Esophagus squamous epithelium (tissue), 5 donors: ENCODE measurements around the gene SDK2. TPM values are rescaled to one million over a fixed set of nuclear protein-coding genes. Genes with fewer than 3 reads are reported as not detected.

Experiments used
- DNase-seq: peaks from one replicate; lab custom pipeline; 2025; lab: John Stamatoyannopoulos, UW
- H3K27ac ChIP-seq, 4 donors: fragments of 200-600 bp; sonication (generic); one replicate each; pipeline ENCODE4 v1.5.1; 2016 to 2019; ENCODE audit warnings: mild to moderate bottlenecking in 1 of 4
- H3K27me3 ChIP-seq, 4 donors: fragments of 200-600 bp; sonication (generic); 1 replicate in 3 of 4; 2 replicates in 1 of 4; pipeline versions ENCODE4 v1.5.1 to v1.6.0; 2017 to 2021; ENCODE audit warnings: antibody characterized with exemption in 1 of 4
- H3K36me3 ChIP-seq, 3 donors: fragments of 200-600 bp; sonication (generic); one replicate each; pipeline ENCODE4 v1.5.1; 2016 to 2019
- H3K4me1 ChIP-seq, 3 donors: fragments of 200-600 bp; sonication (generic); one replicate each; pipeline ENCODE4 v1.5.1; 2017 to 2019
- H3K4me3 ChIP-seq, 4 donors: fragments of 200-600 bp; sonication (generic); 1 replicate in 3 of 4; 2 replicates in 1 of 4; pipeline ENCODE4 v1.5.1; 2016 to 2019; ENCODE audit warnings: mild to moderate bottlenecking in 2 of 4, moderate library complexity in 1 of 4
- H3K9me3 ChIP-seq, 3 donors: fragments of 200-600 bp; sonication (generic); one replicate each; pipeline ENCODE4 v1.5.1; 2016 to 2019
- POLR2A ChIP-seq, 4 donors: fragments of 450-650 bp; IDR thresholded peaks; one replicate each; pipeline ENCODE4 v1.6.1; 2017; ENCODE audit warnings: antibody characterized with exemption in 4 of 4, mild to moderate bottlenecking in 4 of 4, moderate library complexity in 3 of 4
- WGBS, 2 donors: methylation state at CpG; one replicate each; pipeline ENCODE4 v1.1.5; 2018; 5-methylcytosine and 5-hydroxymethylcytosine counted together
- intact Hi-C: fragments of 100-400 bp; cut with DNase I; formaldehyde crosslinking; loops from one replicate; pipeline ENCODE4 v1.15.0; 2022
- total RNA-seq, 4 donors: library from RNA; depleted of rRNA; stranded (reverse); fragments of >200 nt; gene quantifications; one replicate each; pipeline ENCODE4 v1.1.0, GENCODE V29; 2016
- TF ChIP-seq, protein P1 (sequence below), 6 experiments: fragments of 450-650 bp in 4 of 6; fragments of 200-600 bp in 2 of 6; sonication (generic) in 2 of 6; IDR thresholded peaks; one replicate each; pipeline ENCODE4 v1.5.1; 2016 to 2019; ENCODE audit warnings: antibody characterized with exemption in 6 of 6, mild to moderate bottlenecking in 4 of 6, moderate library complexity in 4 of 6
- donor health status: DM: yes; HTN: yes; CAD: no.

SDK2 gene
- total RNA-seq, 4 donors from 2014 or later = 1.7 to 5.5 (median 2.4) TPM

DNA sequence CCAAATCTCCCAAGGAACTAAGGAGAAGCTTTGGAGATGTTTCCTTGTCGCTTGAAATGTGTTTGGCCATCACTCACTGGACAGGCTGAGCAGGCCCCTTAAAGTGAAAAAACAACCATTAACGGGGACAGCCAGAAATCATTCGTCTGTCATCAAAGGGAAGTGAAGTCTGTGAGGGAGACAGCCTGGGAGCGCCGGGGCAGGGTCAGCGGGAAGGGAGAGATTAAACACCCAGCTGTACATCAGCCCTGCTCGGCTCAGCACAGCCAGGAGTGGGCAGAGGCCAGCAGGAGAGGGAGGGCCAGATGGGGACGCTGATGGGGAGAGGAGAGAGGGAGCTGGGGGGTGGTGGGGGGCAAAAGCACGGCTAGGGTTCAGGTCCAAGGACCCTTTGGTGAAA is 105.1 kb downstream of the SDK2 start:
- no peaks in the 10 kb centered on the region for H3K9me3 ChIP-seq
- DNase-seq = no peak
- H3K4me1 ChIP-seq = peaks cover 0 to 18% (median 3%) of the 10 kb centered on the region in 3 donors
- WGBS, 2 donors = 57 to 66% methylated on average over 7 to 8 of the region's 9 CpGs
- no peak overlapping the region for H3K27ac ChIP-seq
- intact Hi-C loops = no loop called here
- H3K27me3 ChIP-seq = no peaks in the 10 kb centered on the region
- H3K36me3 ChIP-seq = no peaks in the 10 kb centered on the region
- H3K4me3 ChIP-seq = no peak overlapping the region
- TF ChIP-seq, protein P1, sequence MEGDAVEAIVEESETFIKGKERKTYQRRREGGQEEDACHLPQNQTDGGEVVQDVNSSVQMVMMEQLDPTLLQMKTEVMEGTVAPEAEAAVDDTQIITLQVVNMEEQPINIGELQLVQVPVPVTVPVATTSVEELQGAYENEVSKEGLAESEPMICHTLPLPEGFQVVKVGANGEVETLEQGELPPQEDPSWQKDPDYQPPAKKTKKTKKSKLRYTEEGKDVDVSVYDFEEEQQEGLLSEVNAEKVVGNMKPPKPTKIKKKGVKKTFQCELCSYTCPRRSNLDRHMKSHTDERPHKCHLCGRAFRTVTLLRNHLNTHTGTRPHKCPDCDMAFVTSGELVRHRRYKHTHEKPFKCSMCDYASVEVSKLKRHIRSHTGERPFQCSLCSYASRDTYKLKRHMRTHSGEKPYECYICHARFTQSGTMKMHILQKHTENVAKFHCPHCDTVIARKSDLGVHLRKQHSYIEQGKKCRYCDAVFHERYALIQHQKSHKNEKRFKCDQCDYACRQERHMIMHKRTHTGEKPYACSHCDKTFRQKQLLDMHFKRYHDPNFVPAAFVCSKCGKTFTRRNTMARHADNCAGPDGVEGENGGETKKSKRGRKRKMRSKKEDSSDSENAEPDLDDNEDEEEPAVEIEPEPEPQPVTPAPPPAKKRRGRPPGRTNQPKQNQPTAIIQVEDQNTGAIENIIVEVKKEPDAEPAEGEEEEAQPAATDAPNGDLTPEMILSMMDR (IDR thresholded peaks at IDR 0.05) = no peak
- no peak for TF ChIP-seq POLR2A (IDR thresholded peaks at IDR 0.05)

- no peak overlapping the region for H3K4me3 ChIP-seq
- H3K4me1 ChIP-seq = peaks cover 0 to 18% (median 3%) of the 10 kb centered on the region in 3 donors
- intact Hi-C loops = no loop called here
- DNase-seq = no peak
- no peaks in the 10 kb centered on the region for H3K9me3 ChIP-seq
- H3K27me3 ChIP-seq = no peaks in the 10 kb centered on the region
- no peak overlapping the region for H3K27ac ChIP-seq
- TF ChIP-seq POLR2A (IDR thresholded peaks at IDR 0.05) = no peak
- TF ChIP-seq, protein P1 (IDR thresholded peaks at IDR 0.05) = no peak
- 87 to 91% methylated on average over 3 to 7 of the region's 7 CpGs for WGBS, 2 donors
- H3K36me3 ChIP-seq = no peaks in the 10 kb centered on the region
These were observed 105.8 kb downstream of the SDK2 start for GRCh38 chr17:73538445-73538844.

DNA sequence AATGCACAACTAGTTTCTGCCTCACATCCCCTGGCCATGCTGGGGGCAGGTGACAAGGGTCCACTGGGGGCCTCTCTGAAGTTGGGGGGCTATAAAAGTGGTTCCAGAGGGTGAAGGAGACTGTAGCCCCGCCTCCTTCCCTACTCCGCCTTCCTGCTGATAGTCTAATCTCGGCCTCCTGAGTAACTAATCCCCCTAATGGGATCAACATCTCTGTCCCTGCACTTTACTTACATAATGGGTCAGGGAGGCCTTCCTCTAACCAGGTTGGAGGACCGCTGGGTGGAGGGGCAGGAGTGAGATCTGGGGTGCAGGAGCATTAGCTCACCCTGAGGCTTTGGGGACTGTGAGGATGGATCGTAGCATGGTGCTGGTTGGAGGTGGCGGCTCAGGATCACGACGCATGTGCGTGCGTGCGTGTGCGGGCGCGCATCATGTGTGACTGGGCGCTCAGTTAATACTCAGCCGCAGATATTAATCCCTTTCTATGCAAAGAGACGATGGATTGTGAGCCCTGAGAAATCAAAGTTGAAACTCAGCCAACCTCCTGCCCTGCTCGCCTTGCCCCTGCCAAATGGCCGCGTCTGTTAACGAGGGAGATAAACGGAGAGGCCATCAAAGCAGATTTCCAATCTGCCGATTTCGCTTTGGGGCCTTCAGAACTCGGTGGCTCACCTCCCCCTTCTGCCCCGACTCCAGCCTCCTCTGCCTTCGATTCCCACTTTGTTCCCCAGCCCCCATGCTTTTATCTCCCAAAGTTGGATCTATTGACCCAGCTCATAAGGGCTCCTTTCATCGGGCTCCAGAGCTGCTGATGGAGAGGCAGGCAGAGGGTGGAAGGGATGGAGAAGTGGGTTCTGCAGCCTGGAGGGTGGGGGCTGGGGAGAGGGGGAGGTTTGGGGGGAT is 107.3 kb downstream of the SDK2 start:
- no peaks in the 10 kb centered on the region for H3K36me3 ChIP-seq
- H3K4me3 ChIP-seq = no peak overlapping the region
- no peaks in the 10 kb centered on the region for H3K27me3 ChIP-seq
- intact Hi-C loops = no loop called here
- peaks cover 0 to 14% (median 3%) of the 10 kb centered on the region in 3 donors for H3K4me1 ChIP-seq
- no peaks in the 10 kb centered on the region for H3K9me3 ChIP-seq
- TF ChIP-seq POLR2A (IDR thresholded peaks at IDR 0.05) = no peak
- TF ChIP-seq, protein P1 (IDR thresholded peaks at IDR 0.05) = no peak
- H3K27ac ChIP-seq = no peak overlapping the region
- WGBS, 2 donors = 66 to 76% methylated on average over 14 to 27 of the region's 28 CpGs
- DNase-seq = no peak

DNA sequence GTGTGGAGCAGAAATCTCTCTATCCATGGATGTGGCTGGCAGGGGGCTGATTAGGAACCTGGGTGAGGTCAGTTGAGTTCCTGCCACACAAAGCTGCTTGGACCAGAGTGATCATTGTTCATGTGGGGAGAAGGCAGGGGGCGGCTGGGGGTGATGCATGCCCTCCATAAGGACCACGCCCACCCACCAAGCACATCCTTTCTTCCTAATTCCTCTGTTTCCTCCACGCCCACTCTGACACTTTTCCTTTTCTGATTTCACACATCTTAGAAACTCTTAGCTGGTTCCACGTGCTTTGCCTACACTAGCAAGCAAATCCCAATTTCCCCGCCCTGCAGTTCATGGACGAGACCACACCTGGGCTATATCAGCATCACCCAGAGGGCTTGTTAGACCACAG is 108.5 kb downstream of the SDK2 start:
- no peaks in the 10 kb centered on the region for H3K9me3 ChIP-seq
- H3K4me1 ChIP-seq = peaks cover 0 to 2% (median 0%) of the 10 kb centered on the region in 3 donors
- no peak for TF ChIP-seq POLR2A (IDR thresholded peaks at IDR 0.05)
- TF ChIP-seq, protein P1 (IDR thresholded peaks at IDR 0.05) = no peak
- H3K27me3 ChIP-seq = no peaks in the 10 kb centered on the region
- no peak overlapping the region for H3K27ac ChIP-seq
- intact Hi-C loops = no loop called here
- WGBS, 2 donors = 71 to 90% methylated on average over 3 to 6 of the region's 6 CpGs
- DNase-seq = no peak
- no peaks in the 10 kb centered on the region for H3K36me3 ChIP-seq
- H3K4me3 ChIP-seq = no peak overlapping the region

DNA sequence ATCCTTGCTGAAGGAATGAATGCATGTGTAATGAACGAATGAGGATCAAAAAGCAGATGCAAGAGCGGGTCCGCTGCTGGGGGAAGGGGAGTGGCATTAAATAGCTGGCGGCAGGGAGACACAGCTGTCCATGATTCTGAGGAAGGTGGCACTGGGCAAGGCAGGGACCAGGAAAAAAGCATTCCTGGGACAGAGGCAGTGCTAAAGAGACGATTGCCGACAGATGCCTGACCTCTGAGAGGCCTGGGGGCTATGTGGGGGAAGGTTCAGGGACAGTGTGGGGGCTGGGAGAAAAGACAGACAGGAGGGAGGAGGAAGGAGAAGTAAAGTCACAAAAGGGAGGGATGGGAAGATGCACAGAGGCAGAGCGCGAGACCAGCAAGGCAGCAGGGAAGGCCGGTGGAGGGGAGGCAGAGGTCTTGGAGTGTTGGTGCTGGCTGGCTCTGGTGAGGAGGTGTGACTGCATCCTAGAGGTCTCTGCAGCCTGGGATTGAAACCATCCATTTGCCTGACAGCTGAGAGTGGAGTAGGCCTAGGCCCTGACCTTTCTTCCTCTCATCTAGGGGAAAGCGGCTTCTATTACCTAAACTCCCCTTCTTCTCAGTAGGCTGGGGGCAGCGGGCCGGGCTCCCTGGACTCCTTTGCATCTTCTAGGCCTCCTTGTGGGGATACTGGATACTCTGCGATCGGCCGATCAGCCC is 109.9 kb downstream of the SDK2 start:
- H3K4me1 ChIP-seq = no peaks in the 10 kb centered on the region
- 70 to 83% methylated on average over 9 to 10 of the region's 15 CpGs for WGBS, 2 donors
- intact Hi-C loops = no loop called here
- H3K27me3 ChIP-seq = no peaks in the 10 kb centered on the region
- no peaks in the 10 kb centered on the region for H3K36me3 ChIP-seq
- DNase-seq = no peak
- no peaks in the 10 kb centered on the region for H3K9me3 ChIP-seq
- TF ChIP-seq POLR2A (IDR thresholded peaks at IDR 0.05) = no peak
- TF ChIP-seq, protein P1 (IDR thresholded peaks at IDR 0.05) = no peak
- no peak overlapping the region for H3K27ac ChIP-seq
- no peak overlapping the region for H3K4me3 ChIP-seq
